HepG2 (cell line): ENCODE measurements around the gene FAAP100. TPM values are rescaled to one million over a fixed set of nuclear protein-coding genes. Genes with fewer than 3 reads are reported as not detected.

Source experiments
- ATAC-seq: fragments of 200-7000 bp; cut with Tn5 transposase; 3 replicates; pipeline ENCODE4 v1.9.1; 2020; ENCODE audit warnings: mild to moderate bottlenecking, moderate library complexity
- BruUV-seq: library from RNA; stranded (reverse); fragments of 400-500 nt; replicated peaks from 2 replicates; lab custom pipeline; 2021; lab: Mats Ljungman, UMichigan
- CTCF ChIA-PET: fragments of 300-600 bp; formaldehyde crosslinking; extraction: SDS; loops from one replicate; lab custom pipeline; 2021; ENCODE audit warnings: low total read pairs, inconsistent platforms, low intra/inter-chr PET ratio; lab: Yijun Ruan, JAX
- POLR2A ChIA-PET: fragments of 350-600 bp; sonication (Branson Sonifier 250); formaldehyde crosslinking; loops from one replicate; lab custom pipeline; 2020; ENCODE audit warnings: antibody characterized with exemption, inconsistent platforms; lab: Yijun Ruan, JAX
- DNase-seq: peaks from one replicate; pipeline ENCODE4 v3.0.0-alpha.2; 2015; ENCODE audit warnings: low spot score
- FAIRE-seq: peaks from 3 replicates; lab custom pipeline; 2011; peaks lifted over from hg19 to GRCh38; lab: Jason Lieb, UNC
- H2AFZ ChIP-seq: one replicate; pipeline ENCODE4 v1.6.1; 2011; ENCODE audit warnings: low read length, inconsistent platforms
- H3K27ac ChIP-seq: fragments of 300-600 bp; 3 replicates; pipeline ENCODE4 v1.8.0; 2011; ENCODE audit warnings: mixed run types, mild to moderate bottlenecking, mixed read lengths, low read length, inconsistent platforms; ENCODE audit not compliant: insufficient read depth; ENCODE audit errors: extremely low read length
- H3K27me3 ChIP-seq, 2 experiments: fragments of 200-600 bp in 1 of 2; 2 replicates in 1 of 2; 3 replicates in 1 of 2; pipeline versions ENCODE4 v1.6.0 to v1.8.0; 2011; ENCODE audit warnings: low read length in 2 of 2, mild to moderate bottlenecking in 2 of 2, moderate library complexity in 2 of 2, inconsistent platforms in 1 of 2; ENCODE audit not compliant: insufficient read depth in 2 of 2, control insufficient read depth in 1 of 2
- H3K36me3 ChIP-seq, 2 experiments: fragments of 200-600 bp in 1 of 2; replicated peaks in 1 of 2; 2 replicates in 1 of 2; 3 replicates in 1 of 2; pipeline versions ENCODE4 v1.5.1 to v1.8.0; 2011; ENCODE audit warnings: low read length in 2 of 2, inconsistent platforms in 1 of 2; ENCODE audit not compliant: insufficient read depth in 2 of 2, control insufficient read depth in 1 of 2
- H3K4me1 ChIP-seq: 2 replicates; pipeline ENCODE4 v1.5.1; 2012; ENCODE audit warnings: low read length, inconsistent platforms; ENCODE audit not compliant: insufficient read depth
- H3K4me2 ChIP-seq: 2 replicates; pipeline ENCODE4 v1.6.0; 2011; ENCODE audit warnings: low read depth, low read length, inconsistent platforms
- H3K4me3 ChIP-seq, 3 experiments: fragments of 200-600 bp in 1 of 3; sonication (generic), shearing (Covaris generic) in 1 of 3; replicated peaks in 1 of 3; 2 replicates each; pipeline ENCODE4 v1.5.1; 2011 to 2016; ENCODE audit warnings: low read length in 3 of 3, inconsistent platforms in 2 of 3, low read depth in 2 of 3, mild to moderate bottlenecking in 2 of 3, control low read depth in 1 of 3, mixed read lengths in 1 of 3; ENCODE audit not compliant: insufficient read depth in 1 of 3
- H3K79me2 ChIP-seq: one replicate; pipeline ENCODE4 v1.6.1; 2011; ENCODE audit warnings: low read length, inconsistent platforms; ENCODE audit not compliant: insufficient read depth
- H3K9ac ChIP-seq: 2 replicates; pipeline ENCODE4 v1.6.0; 2011; ENCODE audit warnings: mild to moderate bottlenecking, low read depth, low read length, inconsistent platforms; ENCODE audit not compliant: insufficient read depth
- H3K9me3 ChIP-seq: 2 replicates; pipeline ENCODE4 v1.5.1; 2012; ENCODE audit warnings: mild to moderate bottlenecking, low read length
- H4K20me1 ChIP-seq: 2 replicates; pipeline ENCODE4 v1.6.0; 2011; ENCODE audit warnings: inconsistent platforms, mild to moderate bottlenecking, low read length, moderate library complexity; ENCODE audit not compliant: insufficient read depth
- KLF12 ChIP-seq: sonication (generic); formaldehyde crosslinking; IDR thresholded peaks from 2 replicates; pipeline ENCODE4 v1.4.0; 2020; ENCODE audit warnings: missing genetic modification reagents, borderline replicate concordance
- RBFOX2 ChIP-seq: fragments of 200-400 bp; formaldehyde crosslinking; IDR thresholded peaks from 2 replicates; pipeline ENCODE4 v1.6.1; 2017; ENCODE audit warnings: low read depth, mild to moderate bottlenecking, low read length
- ZFP36 ChIP-seq: fragments of 150-350 bp; IDR thresholded peaks from 2 replicates; pipeline ENCODE4 v1.6.1; 2018; ENCODE audit warnings: borderline replicate concordance, low read length, low read depth; ENCODE audit not compliant: partially characterized antibody
- ZKSCAN1 ChIP-seq: fragments of 150-350 bp; IDR thresholded peaks from 2 replicates; pipeline ENCODE4 v1.6.1; 2014; ENCODE audit warnings: low read length
- ZNF574 ChIP-seq: sonication (generic); formaldehyde crosslinking; IDR thresholded peaks from 2 replicates; pipeline ENCODE4 v1.4.0; 2020; ENCODE audit warnings: missing genetic modification reagents
- ZNF598 ChIP-seq: sonication (generic); formaldehyde crosslinking; IDR thresholded peaks from 2 replicates; pipeline ENCODE4 v1.5.1; 2020; ENCODE audit warnings: mild to moderate bottlenecking, missing genetic modification reagents, borderline replicate concordance
- ZNF83 ChIP-seq: sonication (generic); formaldehyde crosslinking; IDR thresholded peaks from 2 replicates; pipeline ENCODE4 v1.4.0; 2020; ENCODE audit warnings: missing genetic modification reagents, mild to moderate bottlenecking, borderline replicate concordance
- WGBS: methylation state at CpG from one replicate; pipeline ENCODE4 v1.1.6; 2017; ENCODE audit warnings: low lambda C conversion rate; 5-methylcytosine and 5-hydroxymethylcytosine counted together
- in situ Hi-C: cut with HindIII; loops from 2 replicates; pipeline ENCODE4 v1.10.0; 2017; ENCODE audit warnings: low pct_unique_long_range_greater_than_20kb; ENCODE audit not compliant: extremely low pct_ligation_motif_present
- intact Hi-C: fragments of 100-400 bp; cut with micrococcal nuclease; formaldehyde crosslinking; loops from one replicate; pipeline ENCODE4 v1.10.0; 2022; ENCODE audit not compliant: unreplicated experiment
- polyA plus RNA-seq, 8 experiments: library from polyadenylated mRNA; depleted of rRNA in 3 of 8; stranded (reverse) in 7 of 8; unstranded in 1 of 8; fragments of >200 nt; fragmentation: Illumina TruSeq in 4 of 8; extraction: Trizol in 4 of 8; gene quantifications; 2 replicates each; pipeline versions ENCODE4 v1.2.1 to v1.2.3, GENCODE V29; 2011 to 2016; ENCODE audit warnings: low read depth in 4 of 8, missing spikeins in 1 of 8, mixed read lengths in 1 of 8; ENCODE audit not compliant: insufficient read depth in 1 of 8
- total RNA-seq, 5 experiments: library from RNA; depleted of rRNA; stranded (reverse); fragments of >200 nt; fragmentation: Illumina TruSeq; extraction: Trizol; gene quantifications; 2 replicates each; pipeline ENCODE4 v1.2.3, GENCODE V29; 2016; ENCODE audit warnings: low read depth in 1 of 5

Gene FAAP100
- total and polyA plus RNA-seq, 2 of the 13 experiments (the other 11 are each of a cell fraction or from before 2014, with no cell fraction given): 7.6 to 20.8 TPM

GRCh38 chr17:81546906-81547613 lies 5.1 kb downstream of the FAAP100 start:
- H4K20me1 ChIP-seq: peaks cover 4% of the 10 kb centered on the region; the same call in 1 of the 2 replicates
- H3K4me2 ChIP-seq: no peak overlapping the region
- intact Hi-C loops: no loop called here
- peaks cover 10% of the 10 kb centered on the region for H3K79me2 ChIP-seq
- CTCF ChIA-PET: no interaction called here
- no peak overlapping the region for H3K4me3 ChIP-seq
- in situ Hi-C loops: no loop called here
- TF ChIP-seq RBFOX2 (peak; percentile 52; the same call in 1 of the 2 replicates), ZNF574 (no peak), ZNF598 (no peak), KLF12 (no peak), ZKSCAN1 (no peak), ZNF83 (CRISPR knock-in tag) (no peak), ZFP36 (no peak)
- no peaks in the 10 kb centered on the region; a peak in 1 of 5 replicates for H3K27me3 ChIP-seq
- H3K27ac ChIP-seq: no peak overlapping the region
- FAIRE-seq: no peak
- POLR2A ChIA-PET: no interaction called here
- no peak overlapping the region for H2AFZ ChIP-seq
- H3K4me1 ChIP-seq: peaks cover 18% of the 10 kb centered on the region
- H3K9ac ChIP-seq: no peak overlapping the region
- no peaks in the 10 kb centered on the region for H3K9me3 ChIP-seq
- BruUV-seq: no TSS peak
- 97% methylated on average over 26 of the region's 36 CpGs for WGBS
- H3K36me3 ChIP-seq: peaks cover 39 to 61% of the 10 kb centered on the region in 2 experiments
- DNase-seq: no peak
- no peak for ATAC-seq
